GM12873 (cell line): Measurements from ENCODE around the gene TIAL1.

Source experiments
- TF ChIP-seq, protein P1 (sequence below): IDR thresholded peaks from 2 replicates; pipeline ENCODE4 v1.5.1; 2012; ENCODE audit warnings: low read depth, mild to moderate bottlenecking, moderate library complexity, low read length, control low read depth; ENCODE audit not compliant: insufficient read depth; ENCODE audit errors: missing control alignments

TIAL1 gene

GRCh38 chr10:119609516-119609915 is 12.8 kb upstream of the TIAL1 start:
- TF ChIP-seq, protein P1, sequence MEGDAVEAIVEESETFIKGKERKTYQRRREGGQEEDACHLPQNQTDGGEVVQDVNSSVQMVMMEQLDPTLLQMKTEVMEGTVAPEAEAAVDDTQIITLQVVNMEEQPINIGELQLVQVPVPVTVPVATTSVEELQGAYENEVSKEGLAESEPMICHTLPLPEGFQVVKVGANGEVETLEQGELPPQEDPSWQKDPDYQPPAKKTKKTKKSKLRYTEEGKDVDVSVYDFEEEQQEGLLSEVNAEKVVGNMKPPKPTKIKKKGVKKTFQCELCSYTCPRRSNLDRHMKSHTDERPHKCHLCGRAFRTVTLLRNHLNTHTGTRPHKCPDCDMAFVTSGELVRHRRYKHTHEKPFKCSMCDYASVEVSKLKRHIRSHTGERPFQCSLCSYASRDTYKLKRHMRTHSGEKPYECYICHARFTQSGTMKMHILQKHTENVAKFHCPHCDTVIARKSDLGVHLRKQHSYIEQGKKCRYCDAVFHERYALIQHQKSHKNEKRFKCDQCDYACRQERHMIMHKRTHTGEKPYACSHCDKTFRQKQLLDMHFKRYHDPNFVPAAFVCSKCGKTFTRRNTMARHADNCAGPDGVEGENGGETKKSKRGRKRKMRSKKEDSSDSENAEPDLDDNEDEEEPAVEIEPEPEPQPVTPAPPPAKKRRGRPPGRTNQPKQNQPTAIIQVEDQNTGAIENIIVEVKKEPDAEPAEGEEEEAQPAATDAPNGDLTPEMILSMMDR: no peak

- TF ChIP-seq, protein P1: peak; percentile 55
Observed at GRCh38 chr10:119608316-119609155, 11.8 kb upstream of the TIAL1 start.

DNA sequence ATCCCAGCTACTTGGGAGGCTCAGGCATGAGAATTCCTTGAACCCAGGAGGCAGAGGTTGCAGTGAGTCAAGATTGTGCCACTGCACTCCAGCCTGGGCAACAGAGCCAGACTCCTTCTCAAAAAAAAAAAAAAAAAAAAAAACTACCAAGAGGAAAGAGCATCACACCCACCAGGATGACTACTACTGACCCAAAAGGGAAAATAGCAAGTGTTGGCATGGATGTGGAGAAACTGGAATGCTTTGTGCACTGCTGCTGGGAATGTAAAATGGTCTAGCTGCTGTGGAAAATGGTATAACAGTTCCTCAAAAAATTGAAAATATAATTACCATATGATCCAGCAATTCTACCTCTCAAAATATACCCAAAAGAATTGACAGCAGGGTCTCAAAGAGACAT is 7.7 kb upstream of the TIAL1 start:
- TF ChIP-seq, protein P1: no peak

GRCh38 chr10:119602241-119603095 is 5.7 kb upstream of the TIAL1 start:
- TF ChIP-seq, protein P1: peak; percentile 91

GRCh38 chr10:119598397-119598796 is 1.6 kb upstream of the TIAL1 start:
- TF ChIP-seq, protein P1: no peak

GRCh38 chr10:119597405-119598186 is 832 bp upstream of the TIAL1 start:
- TF ChIP-seq, protein P1: no peak
